Epithelial cell of proximal tubule (primary cell): ENCODE data around the gene CLCN4. TPM values are rescaled to one million over a fixed set of nuclear protein-coding genes. Genes with fewer than 3 reads are reported as not detected.

Experiments
- DNase-seq: peaks from one replicate; pipeline ENCODE4 v3.0.0-alpha.2; 2011; ENCODE audit warnings: low read depth
- H3K4me3 ChIP-seq: 2 replicates; pipeline ENCODE4 v1.5.1; 2011; ENCODE audit warnings: low read depth, mild to moderate bottlenecking, low read length
- CTCF ChIP-seq: conservative IDR thresholded peaks from 2 replicates; pipeline ENCODE4 v1.5.1; 2012; ENCODE audit warnings: low read depth, mild to moderate bottlenecking, low read length
- total RNA-seq: library from RNA; depleted of rRNA; stranded (reverse); fragments of >200 nt; gene quantifications from 2 replicates; pipeline ENCODE4 v1.2.3, GENCODE V29; 2015

The CLCN4 gene
- total RNA-seq, 1 donor from 2014 or later: 1.2 TPM

- DNase-seq: no peak
- TF ChIP-seq CTCF: no peak
- no peak overlapping the region for H3K4me3 ChIP-seq
Observed at GRCh38 chrX:10176121-10177003, 19.6 kb downstream of the CLCN4 start.

DNA sequence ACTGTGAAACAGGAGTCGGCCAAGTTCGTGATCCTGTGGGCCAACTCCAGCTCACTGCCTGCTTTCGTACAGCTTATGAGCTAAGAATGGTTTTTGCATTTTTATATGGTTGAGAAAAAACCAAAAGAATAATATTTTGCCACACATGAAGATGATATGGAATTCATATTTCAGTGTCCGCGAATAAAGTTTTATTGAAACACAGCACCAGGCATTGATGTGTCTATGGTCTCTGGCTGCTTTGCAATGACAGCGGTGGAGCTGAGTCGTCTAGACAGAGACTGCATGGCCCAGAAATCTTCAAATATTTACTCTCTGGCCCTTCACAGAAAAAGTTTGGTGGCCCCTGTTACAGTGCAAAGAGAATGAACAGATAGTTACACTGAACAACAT, 20.2 kb downstream of the CLCN4 start:
- no peak for TF ChIP-seq CTCF
- no peak overlapping the region for H3K4me3 ChIP-seq
- no peak for DNase-seq

GRCh38 chrX:10177601-10178000, 20.8 kb downstream of the CLCN4 start:
- DNase-seq: no peak
- TF ChIP-seq CTCF: no peak

GRCh38 chrX:10178866-10179463, 22.2 kb downstream of the CLCN4 start:
- H3K4me3 ChIP-seq: no peak overlapping the region
- TF ChIP-seq CTCF: no peak
- no peak for DNase-seq

More at GRCh38 chrX:10177601-10178000, 20.8 kb downstream of the CLCN4 start:
- no peak overlapping the region for H3K4me3 ChIP-seq

DNA sequence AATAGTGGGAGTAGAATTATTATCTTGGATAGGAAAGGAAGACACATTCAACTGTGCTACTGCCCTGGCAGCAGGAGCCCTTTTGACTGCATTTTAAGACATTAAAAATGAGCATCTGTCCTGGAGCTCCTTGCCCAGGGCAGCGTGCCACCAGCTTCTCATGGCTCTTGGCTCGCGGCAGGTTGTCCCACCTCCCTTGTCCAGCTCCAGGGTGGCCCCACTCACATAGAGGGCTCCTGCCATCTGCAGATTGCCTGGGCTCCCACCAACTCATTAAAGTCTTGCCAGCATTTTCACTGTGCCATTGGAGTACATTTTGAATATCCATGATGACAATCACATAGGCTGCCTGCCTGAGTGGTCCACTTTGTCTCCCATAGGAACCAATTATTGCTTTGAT, 27.0 kb downstream of the CLCN4 start:
- no peak for DNase-seq
- TF ChIP-seq CTCF: no peak

GRCh38 chrX:10184411-10184810, 27.6 kb downstream of the CLCN4 start:
- DNase-seq: no peak
- H3K4me3 ChIP-seq: no peak overlapping the region
- no peak for TF ChIP-seq CTCF

More for the DNA sequence above, 27.0 kb downstream of the CLCN4 start:
- no peak overlapping the region for H3K4me3 ChIP-seq
